AG10803 (cell line): ENCODE data around the gene RABGAP1L.

Experiments
- DNase-seq: peaks from one replicate; pipeline ENCODE4 v3.0.0; 2010; ENCODE audit warnings: low read depth
- H3K4me3 ChIP-seq: 2 replicates; pipeline ENCODE4 v1.5.1; 2011; ENCODE audit warnings: mild to moderate bottlenecking, low read length, control low read depth
- TF ChIP-seq, protein P1 (sequence below): conservative IDR thresholded peaks from 2 replicates; pipeline ENCODE4 v1.5.1; 2011; ENCODE audit warnings: mild to moderate bottlenecking, low read length, control low read depth, inconsistent platforms

Gene RABGAP1L

DNA sequence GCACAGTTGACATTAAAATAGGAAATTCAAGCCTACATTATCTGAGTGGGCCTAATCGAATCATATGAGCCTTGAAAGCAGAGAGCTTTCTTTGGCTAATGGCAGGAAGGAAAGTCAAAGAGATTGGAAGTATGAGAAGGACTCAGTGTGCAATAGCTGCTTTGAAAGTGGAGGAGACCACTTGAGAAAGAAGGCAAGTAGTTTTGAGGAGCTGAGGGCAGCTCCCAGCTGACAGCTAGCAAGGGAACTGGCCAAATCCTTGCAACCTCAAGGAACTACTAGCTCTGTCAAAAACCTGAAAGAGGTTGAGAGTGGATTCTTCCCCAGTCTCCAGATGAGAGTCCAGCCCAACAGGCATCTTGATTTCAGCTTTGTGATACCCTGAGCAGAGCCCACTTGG lies 691.4 kb downstream of the RABGAP1L start:
- TF ChIP-seq, protein P1, sequence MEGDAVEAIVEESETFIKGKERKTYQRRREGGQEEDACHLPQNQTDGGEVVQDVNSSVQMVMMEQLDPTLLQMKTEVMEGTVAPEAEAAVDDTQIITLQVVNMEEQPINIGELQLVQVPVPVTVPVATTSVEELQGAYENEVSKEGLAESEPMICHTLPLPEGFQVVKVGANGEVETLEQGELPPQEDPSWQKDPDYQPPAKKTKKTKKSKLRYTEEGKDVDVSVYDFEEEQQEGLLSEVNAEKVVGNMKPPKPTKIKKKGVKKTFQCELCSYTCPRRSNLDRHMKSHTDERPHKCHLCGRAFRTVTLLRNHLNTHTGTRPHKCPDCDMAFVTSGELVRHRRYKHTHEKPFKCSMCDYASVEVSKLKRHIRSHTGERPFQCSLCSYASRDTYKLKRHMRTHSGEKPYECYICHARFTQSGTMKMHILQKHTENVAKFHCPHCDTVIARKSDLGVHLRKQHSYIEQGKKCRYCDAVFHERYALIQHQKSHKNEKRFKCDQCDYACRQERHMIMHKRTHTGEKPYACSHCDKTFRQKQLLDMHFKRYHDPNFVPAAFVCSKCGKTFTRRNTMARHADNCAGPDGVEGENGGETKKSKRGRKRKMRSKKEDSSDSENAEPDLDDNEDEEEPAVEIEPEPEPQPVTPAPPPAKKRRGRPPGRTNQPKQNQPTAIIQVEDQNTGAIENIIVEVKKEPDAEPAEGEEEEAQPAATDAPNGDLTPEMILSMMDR: no peak
- H3K4me3 ChIP-seq: no peak overlapping the region
- no peak for DNase-seq

DNA sequence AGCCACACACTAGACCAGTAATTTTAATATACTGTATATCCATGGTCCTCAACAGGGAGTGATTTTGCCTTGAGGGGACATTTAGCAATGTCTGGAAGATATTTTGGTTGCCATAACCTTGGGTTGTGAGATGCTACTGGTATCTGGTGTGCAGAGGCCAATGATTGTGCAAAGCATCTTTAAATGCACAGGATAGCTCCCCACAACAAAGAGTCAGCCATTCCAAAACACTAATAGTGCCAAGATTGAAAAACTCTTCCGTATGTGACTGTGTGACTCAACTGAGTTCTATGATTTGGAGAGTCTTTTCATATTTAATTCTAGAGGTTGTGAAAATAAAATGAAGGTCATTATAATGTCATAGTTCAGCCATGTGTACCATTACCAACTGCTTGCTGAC lies 699.0 kb downstream of the RABGAP1L start:
- H3K4me3 ChIP-seq: no peak overlapping the region
- DNase-seq: peak; percentile 53
- TF ChIP-seq, protein P1: no peak

DNA sequence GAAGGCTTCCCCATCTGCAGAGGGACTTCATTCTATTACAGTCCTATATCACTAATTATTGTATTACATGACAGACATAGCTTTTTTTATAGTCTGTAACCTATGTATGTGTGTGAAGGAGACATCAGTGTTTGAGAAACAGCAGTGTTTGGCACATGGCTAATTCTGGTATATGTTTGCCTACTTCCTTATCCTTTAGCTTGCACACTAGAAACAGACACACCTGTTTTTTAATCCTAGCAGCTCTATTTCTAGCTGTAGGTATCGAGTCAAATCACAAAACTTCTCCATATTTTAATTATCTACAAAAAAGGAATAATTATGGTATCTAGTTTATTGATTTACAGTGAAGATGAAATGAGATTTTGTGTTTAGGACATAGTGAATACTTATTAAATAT lies 711.0 kb downstream of the RABGAP1L start:
- DNase-seq: no peak
- H3K4me3 ChIP-seq: no peak overlapping the region
- TF ChIP-seq, protein P1: no peak

- TF ChIP-seq, protein P1: no peak
- H3K4me3 ChIP-seq: no peak overlapping the region
- DNase-seq: no peak
These were observed 712.6 kb downstream of the RABGAP1L start for GRCh38 chr1:174871886-174872285.

- TF ChIP-seq, protein P1: no peak
- H3K4me3 ChIP-seq: no peak overlapping the region
- DNase-seq: peak; percentile 16
These were observed 713.3 kb downstream of the RABGAP1L start for GRCh38 chr1:174872615-174873058.

DNA sequence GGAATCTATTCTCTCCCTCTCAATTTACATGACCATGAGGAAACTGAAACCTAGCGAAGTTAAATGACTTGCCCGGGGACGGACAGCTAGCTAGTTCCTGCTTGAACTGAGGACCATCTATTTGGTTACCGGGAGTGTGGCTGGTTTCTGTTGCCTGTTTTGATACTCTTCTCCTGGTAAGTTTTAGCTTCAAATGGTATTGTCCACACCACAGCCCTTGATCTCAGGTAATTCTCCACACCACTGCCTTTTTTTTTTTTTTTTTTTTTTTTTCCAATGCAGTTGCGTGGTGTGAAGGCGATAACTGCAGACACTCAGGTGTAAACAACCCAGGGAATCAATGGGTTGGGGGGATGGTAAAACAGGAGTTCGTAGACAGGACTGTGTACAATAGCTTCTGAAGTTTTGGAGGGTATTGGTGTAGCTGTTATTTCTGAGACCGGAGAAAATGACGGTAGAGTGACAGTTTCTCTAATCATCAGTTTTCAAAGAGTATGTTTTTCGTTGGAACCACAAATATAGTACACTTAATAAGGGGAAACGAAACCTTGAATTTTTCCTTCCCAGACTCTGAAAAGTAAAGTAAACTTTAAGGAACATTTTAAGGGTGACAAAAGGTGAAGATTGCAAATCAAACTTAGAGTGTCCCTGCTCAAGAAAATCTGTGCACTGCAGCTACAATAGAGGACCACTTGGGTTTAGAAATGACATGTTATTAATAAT lies 715.2 kb downstream of the RABGAP1L start:
- H3K4me3 ChIP-seq: no peak overlapping the region
- no peak for DNase-seq

GRCh38 chr1:174875306-174875705 lies 716.0 kb downstream of the RABGAP1L start:
- no peak overlapping the region for H3K4me3 ChIP-seq
- DNase-seq: no peak
- TF ChIP-seq, protein P1: no peak

More for the DNA sequence above, 715.2 kb downstream of the RABGAP1L start:
- TF ChIP-seq, protein P1: no peak
